HG03135 (cell line): ENCODE measurements around the gene SSBP2.

Source experiments
- ATAC-seq: cut with Tn5 transposase; IDR thresholded peaks from one replicate; pipeline ENCODE4 v1.9.1; 2021; ENCODE audit warnings: mild to moderate bottlenecking, moderate library complexity; ENCODE audit not compliant: unreplicated experiment

The SSBP2 gene

DNA sequence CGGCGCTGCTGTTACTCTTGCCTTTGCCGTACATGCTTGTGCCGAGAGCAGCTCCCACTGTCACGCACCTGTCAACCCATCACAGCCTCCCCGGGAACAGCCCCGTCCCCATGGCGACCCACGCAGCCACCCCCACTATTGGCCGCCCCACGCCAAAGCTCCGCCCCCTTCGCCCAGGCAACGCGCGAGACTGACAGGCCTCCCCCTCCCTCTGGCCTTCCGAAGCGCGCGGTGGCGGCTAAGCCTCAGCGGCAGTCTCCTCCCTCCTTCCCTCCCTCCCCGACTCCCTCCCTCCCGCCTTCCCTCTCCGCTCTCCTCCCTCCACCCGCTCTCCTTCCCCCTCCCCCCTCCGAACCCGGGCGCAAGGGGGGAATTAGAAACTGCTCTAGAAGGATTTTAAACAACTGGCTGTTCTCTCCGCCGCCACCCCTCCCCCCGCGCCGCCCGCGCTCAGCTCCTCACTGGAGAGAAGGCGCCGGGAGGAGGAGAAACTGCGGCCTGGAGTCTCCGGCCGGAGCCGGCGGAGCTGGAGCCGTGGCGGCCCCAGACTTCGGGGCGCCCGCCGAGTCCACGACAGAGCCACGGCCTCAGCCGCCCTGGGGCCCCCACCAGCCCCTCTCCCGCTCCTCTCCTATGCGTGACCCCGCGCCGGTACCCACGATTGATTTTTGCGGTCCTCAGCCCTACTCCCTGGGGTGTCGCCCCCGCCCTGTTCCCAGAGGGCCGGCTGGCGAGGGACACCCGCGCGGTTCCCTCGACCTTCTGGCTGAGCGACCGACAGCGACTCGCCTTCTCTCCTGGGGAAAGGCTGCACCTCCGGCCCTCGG, at the start of gene SSBP2:
SSBP2 (minus strand) TSS at position 89 of the 827 bp plus-strand sequence; CDS start at position 34, 55 bp downstream.
- peak; percentile 72 for ATAC-seq

- no peak for ATAC-seq
Observed at GRCh38 chr5:81795666-81796065, 44.8 kb upstream of the SSBP2 start.

- ATAC-seq: no peak
Observed at GRCh38 chr5:81794226-81794625, 43.3 kb upstream of the SSBP2 start.

DNA sequence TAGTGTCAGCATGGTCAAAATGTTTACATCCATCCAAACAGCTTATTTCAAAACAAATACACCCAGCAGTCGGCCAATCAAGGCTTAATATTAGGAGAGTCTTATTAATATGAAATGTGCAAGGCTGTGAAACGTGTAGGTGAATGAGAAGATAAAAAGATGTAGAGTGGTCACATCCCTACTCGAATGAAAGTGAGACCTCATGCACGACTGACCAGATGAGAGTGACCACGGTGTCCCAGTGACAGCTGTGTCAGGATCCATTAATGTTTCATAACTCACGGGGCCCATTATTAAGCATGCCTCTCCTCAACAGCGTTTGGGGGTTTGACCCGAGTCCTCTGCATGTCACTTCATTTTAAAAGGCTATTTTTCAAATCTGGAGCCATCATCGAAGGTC, 39.4 kb upstream of the SSBP2 start:
- ATAC-seq: no peak

GRCh38 chr5:81789033-81789432, 38.1 kb upstream of the SSBP2 start:
- no peak for ATAC-seq

DNA sequence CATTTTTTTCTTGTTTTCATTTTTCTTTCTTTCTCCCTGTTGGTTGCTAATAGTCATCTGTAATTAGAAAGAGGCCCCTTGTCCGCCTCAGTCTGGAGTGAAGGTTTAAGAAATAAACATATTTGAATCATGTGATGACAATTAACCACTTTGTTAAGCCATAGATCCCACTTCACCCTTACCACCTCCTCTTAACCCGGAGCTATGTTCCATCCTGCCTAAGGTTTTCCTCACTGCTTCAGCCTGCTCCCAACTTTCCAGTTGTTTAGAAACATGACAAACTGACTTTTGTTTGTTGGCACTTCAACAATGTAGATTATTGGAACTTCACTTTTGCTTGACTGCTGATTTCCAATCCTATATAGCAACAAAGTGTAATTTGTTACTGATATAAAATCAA, 37.4 kb upstream of the SSBP2 start:
- no peak for ATAC-seq

GRCh38 chr5:81787474-81788242, 36.8 kb upstream of the SSBP2 start:
- ATAC-seq: no peak

GRCh38 chr5:81786991-81787390, 36.1 kb upstream of the SSBP2 start:
- no peak for ATAC-seq

DNA sequence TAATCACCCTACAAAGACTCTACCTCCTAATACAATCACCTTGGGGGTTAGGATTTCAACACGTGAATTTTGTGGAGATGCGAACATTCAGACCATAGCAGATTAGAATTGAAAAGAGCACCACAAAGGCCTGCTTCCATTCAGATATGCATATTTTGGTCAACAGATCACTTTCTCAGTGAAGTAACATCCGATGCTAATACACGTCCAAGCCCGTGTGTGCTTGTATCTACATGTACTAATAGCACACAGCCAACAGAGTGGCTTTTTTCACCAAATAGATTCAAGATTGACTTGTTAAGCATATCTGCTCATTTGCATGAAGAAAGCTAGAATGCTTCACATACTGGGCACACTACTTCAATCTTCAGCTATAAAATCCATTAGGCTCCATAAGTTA, 35.6 kb upstream of the SSBP2 start:
- no peak for ATAC-seq

GRCh38 chr5:81785322-81785721, 34.4 kb upstream of the SSBP2 start:
- ATAC-seq: no peak

- ATAC-seq: no peak
Observed at GRCh38 chr5:81783401-81783800, 32.5 kb upstream of the SSBP2 start.

DNA sequence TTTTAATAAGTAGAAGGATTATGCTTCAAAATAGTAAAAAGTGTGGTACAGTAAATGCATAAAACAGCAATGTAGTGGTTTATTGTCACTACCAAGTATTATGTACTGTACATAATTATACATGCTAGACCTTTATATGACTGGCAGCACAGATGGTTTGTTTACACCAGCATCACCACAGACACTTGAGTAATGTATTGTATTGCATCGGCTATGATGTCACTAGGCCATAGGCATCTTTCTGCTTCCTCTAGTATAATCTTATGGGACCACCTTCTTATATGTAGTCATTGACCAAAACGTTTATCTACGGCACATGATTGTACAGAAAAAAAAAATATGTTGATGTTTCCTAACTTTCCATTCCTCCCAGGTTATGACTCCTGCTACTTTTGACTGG, 31.9 kb upstream of the SSBP2 start:
- ATAC-seq: no peak

DNA sequence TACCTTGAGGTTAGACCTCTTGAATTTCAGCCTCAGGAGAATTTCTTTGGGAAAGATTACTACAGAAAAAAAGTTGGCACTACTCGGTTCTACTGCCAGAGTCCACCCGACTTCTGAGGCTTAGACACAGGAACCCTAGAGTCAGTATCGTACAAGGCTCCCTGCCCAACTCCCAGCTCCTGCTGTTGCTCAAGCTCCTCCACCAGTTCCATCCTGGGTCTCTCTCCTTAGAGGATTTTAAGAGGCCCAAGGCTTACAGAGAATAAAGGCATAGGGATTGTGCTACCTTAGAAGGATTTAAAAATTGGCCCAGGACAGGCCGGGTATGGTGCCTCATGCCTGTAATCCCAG, 29.0 kb upstream of the SSBP2 start:
- no peak for ATAC-seq

DNA sequence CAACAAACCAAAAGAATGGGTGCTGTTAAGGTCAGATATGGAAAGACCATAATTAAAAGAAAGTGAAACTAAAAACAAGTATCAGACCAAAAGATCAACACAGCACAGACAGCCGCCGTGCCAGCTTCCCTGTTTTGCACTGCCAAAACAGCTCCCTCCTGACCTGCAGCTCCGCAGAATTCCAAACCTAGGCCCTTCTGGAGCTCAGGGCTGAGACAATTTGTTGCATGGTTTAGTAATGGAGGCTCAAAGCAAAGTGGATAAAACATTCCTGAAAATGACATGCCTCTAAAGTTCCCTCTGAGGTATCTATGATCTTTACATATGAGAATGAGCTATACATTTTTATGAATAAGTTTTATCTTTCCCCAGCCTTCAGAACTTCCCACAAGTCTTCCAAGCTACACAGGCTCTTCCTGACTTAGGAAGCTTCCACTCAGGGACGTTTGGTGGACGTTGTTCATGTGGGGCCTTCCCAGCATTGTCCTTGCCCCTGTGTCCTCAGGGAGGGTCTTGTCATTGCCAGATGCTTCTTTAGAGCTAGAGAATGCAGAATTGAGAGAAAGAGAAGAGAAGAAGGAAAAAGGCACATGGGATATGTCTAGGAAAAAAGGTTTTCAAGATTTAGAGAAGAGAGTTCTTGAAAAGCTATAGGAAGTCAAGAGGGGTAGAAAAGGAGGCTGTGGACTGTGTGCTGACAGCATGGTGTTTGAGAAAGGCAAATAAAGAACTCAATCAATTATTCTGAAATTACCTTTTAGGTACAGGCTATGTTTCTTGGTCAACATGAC, 28.4 kb upstream of the SSBP2 start:
- peak; percentile 87 for ATAC-seq

GRCh38 chr5:81778642-81779041, 27.7 kb upstream of the SSBP2 start:
- no peak for ATAC-seq

GRCh38 chr5:81776258-81776657, 25.4 kb upstream of the SSBP2 start:
- no peak for ATAC-seq

GRCh38 chr5:81774374-81774773, 23.5 kb upstream of the SSBP2 start:
- no peak for ATAC-seq

DNA sequence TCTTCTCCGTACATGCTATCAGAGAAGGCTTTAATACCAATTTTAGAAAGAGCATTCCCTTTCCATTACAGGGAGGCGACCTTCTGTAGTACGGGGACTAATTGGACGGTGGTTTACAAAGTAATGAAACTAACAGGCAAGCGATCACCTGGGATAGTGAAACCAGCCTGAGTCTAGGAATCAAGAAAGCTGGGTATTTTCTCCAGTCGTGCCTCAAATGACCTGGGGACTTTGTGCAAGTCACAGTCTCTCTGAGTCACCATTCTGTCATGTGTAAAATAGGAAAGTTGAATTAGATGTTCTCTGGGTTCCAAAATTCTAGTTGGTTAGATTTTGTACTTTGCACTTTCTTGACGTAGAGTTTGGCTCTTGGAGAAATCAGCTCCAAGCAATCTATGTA, 22.7 kb upstream of the SSBP2 start:
- ATAC-seq: no peak

DNA sequence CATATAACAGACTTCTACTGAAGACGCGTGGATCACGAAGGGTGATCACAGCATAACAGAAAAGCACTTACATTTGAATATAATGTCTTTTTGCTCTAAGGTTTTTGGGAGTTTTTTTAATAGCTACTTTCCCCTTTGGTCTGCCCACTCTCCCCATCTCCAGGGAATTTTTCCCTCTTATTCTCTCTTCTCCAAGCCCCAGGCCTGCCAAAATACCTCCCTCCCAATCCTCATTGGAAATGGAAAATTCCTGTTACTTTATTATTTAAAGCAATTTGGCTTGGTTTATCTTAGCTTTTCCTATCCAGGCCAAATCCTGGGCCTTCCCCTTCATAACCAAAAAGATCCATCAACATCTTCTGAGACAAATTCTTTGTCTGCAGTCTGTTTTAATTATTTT, 22.3 kb upstream of the SSBP2 start:
- no peak for ATAC-seq

DNA sequence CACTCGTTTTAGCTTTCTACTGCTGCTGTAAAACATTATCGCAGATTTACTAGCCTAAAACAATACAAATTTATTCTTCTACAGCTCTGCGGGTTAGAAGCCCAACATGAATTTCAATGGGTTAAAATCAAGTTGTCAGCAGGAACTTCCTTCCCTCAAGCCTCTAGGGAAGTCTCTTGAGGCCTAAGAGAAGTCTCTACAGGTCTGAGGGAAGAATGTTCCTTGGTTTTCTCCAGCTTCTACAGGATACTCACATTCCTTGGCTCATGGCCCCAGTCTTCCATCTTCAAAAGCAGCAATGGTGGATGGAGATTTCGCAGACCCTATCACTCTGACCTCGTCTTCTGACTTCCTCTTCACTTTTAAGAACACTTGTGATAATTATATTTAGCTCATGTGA, 21.6 kb upstream of the SSBP2 start:
- no peak for ATAC-seq

DNA sequence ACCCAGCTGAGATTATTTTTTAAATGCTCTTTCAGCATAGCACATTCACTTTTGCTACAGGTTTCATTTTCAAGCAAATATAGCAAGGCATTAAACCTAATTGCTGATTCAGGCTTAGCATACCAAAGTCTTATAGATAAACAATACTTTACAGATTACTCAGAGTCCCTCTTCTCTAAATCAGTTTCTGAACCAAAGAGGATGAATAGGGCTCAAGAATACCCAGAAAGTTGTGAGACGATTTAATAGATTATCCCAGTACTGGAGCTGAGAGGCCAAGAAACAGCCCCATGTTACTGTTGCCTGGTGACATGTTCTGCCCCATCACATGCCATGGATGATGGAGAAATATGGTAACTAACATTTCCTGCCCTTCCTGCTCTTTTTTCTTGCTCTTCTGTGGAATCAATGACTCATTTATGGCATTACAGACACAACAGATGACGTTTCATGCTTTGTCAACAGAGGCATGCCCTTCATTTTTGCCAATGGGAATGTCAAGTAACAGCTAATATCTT, 18.1 kb upstream of the SSBP2 start:
- ATAC-seq: no peak
